ENCODE results near the gene NKG7.
"Not testable (repeated sequence)": the region's sequence is repeated elsewhere in the genome, so short reads cannot be mapped to it uniquely, and the experiment has no call there.

NKG7 gene

GRCh38 chr19:51372649-51373504 is at the start of gene NKG7:
TSS of gene NKG7 (minus strand) at chr19:51372654. CDS start at chr19:51372535, 119 bp downstream.
- DNase-seq: no peak

GRCh38 chr19:51422053-51422448 is 49.6 kb upstream of the NKG7 start:
- no peak for DNase-seq

- DNase-seq: no peak
Measured at GRCh38 chr19:51421229-51422052, 49.0 kb upstream of the NKG7 start.

DNA sequence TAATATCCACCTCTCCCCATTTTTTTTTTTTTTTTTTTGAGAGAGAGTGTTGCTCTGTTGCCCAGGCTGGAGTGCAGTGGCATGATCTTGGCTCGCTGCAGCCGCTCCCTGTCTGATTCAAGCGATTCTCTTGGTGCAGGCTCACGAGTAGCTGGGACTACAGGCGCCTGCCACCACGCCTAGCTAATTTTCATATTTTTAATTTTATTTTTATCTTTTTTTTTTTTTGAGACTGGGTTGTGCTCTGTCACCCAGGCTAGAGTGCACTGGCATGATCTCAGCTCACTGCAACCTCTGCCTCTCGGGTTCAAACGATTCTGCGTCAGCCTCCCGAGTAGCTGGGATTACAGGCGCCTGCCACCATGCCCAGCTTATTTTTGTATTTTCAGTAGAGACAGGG is 48.1 kb upstream of the NKG7 start:
- DNase-seq: not testable (repeated sequence)

DNA sequence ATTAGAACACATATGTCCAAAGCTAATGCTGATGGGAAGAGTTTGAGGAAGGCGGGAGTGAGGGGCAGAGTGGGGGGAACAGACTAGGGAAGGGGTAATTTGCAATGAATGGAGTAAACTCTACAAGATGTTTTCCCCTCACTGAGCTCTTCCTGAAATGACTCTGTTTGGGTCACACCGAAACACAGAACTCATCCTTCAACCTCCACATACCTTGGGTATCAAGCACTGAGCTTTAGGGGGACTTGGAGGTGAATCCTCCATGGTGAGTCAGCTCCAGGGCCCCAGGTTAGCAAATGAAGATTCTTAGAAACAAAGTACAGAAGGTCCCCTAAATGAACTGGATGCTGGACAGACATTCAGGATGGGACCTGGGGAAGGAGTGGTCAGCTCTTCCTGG is 46.3 kb upstream of the NKG7 start:
- no peak for DNase-seq

DNA sequence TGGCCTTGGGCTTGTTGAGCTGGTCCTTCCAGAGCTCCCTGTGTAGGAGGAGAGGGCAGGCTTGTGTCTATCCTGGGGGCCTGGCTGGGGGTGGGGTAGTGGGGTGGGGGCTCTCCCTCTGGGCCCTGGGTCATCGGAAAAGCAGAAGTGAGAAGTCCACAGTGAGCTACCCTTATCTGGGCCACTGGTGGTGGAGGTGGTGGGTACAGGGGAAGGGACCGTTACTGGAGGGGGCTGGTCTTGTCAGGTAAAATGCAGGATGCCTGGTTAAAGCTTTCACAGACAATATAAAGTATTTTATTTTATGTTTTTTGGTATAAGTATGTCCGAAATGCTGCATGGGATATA is 45.3 kb upstream of the NKG7 start:
- DNase-seq: no peak

DNA sequence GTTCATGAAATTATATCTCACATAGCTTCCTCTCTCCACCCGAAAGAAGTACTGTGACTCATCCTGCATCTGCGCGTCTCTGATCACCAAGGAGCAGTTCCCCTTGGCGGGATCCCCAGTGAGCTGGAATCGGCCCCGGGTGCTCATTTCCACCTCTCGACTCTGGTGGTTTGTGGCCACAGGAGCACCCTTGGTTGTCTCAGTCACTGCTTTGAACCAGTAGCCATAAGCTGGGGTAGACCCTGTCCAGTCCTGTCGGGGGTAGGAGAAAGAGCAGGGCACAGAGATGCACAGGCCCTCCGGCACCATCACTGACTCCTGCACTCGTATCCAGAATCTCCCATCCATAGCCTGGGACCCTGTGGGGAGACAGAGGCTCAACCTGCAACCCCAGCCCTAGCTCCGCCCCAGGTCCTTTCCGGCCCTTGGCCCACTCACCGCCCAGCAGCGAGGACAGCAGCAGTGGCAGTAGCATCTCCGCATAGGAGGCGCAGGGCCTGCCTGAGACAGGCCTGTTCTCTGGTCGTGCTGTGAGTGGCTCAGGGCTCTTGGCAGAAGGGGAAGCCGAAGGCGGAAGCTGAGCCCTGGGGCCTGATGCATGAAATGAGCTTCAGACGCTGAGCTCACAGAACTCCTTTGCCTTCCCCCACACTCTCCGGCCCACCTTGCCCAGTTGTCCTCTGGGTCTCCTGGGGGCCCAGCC is 44.8 kb upstream of the NKG7 start, which contains the start of gene SIGLEC10:
Gene SIGLEC10, minus strand, starts transcription at position 536 of the 703 bp plus-strand sequence. Its CDS starts 61 bp downstream, at position 475.
- DNase-seq: no peak

DNA sequence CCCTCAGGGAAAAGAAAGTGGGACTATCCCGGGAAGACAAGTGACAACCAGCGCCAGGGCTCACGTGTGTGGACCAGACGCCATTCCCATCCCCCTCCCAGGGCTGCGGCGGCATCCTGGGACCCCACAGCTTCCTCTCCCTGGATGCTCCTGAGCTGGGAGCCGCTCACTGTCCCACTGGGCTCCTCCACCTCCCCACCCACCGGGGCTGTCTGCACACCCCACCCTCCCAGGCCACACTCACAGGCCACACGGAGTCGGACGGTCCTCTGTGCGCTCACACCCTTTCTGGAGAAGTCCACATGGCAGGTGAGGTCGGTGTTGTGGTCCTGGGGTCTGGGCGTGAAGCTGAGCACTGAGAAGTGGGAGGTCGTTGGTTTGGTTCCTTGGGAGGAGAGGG is 44.0 kb upstream of the NKG7 start:
- DNase-seq: not testable (repeated sequence)

DNA sequence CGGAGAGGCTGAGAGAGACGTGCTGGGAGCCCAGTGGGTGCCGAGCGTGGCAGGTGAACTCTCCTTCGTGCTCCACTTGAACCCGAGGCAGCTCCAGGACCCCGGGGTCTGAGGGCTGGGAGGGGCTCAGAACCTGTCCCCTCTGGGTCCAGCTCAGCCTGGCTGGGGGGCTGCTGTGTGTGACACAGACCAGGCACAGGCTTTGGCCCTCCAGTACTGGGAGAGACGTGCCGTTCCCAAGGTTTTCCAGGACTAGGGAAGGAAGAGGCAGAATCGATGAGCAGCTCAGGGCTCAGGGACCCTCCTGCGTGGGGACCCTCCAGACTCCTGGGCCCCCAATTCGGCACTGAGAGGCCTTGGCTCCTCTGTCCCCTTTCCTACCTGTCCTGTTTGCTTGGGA is 42.7 kb upstream of the NKG7 start:
- no peak for DNase-seq

DNA sequence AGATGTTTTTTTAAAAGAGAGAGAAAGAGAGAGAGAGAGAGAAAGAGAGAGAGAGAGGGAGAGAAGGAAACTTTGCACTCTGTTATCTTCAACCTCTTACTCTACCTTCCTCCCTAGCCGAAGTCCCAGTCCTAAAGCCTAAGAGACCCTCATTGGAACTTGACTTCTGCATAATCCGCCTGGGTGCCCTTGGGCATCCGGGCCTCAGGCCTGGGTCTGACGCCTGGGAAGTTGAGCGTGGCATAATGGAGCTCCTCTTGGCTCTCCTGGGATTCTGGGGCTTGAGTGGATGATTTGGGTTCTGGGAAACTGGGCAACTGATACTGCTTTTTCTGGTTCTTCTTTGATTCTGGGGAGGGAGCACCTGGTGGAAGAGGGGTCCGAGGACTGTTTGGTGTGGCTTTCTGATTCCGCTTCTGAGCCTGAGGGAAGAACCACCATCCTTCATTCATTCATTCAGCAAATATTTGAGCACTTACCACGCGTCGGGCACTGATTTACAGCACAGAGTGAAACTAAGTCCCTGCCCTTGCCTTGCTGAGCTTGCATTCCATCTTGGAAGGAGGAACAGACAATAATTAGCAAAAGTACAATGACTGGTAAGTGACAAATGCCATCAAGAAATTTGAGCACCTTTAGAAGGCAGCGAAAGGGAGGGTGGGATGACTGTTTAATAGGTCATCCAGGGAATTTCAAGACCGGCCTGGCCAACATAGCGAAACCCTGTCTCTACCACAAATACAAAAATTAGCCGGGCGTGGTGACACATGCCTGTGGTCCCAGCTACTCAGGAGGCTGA is 38.7 kb upstream of the NKG7 start:
- DNase-seq: no peak

- DNase-seq: no peak
Measured at GRCh38 chr19:51407511-51408131, 35.2 kb upstream of the NKG7 start.

DNA sequence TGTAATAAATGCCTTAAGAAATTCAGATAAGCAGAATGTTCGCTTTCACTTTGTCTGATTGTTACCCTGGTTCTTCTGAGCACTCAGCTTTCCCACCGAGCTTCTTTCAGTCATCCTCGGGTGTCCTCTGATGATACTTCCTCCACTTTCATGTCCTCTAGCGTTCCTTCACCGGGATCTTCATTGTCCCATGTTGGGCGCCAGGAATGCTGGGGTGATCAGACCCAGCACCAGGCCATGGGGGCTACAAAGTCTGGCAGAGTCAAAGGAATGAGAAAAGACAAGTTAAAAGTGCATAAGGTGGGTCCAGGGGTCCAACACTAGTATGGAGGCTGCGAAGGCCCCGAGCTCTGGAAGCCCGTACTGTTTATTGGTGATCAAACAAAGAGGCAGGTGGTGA is 29.7 kb upstream of the NKG7 start:
- DNase-seq: no peak

- DNase-seq: not testable (repeated sequence)
Measured at GRCh38 chr19:51399936-51400335, 27.5 kb upstream of the NKG7 start.

GRCh38 chr19:51399231-51399630 is 26.8 kb upstream of the NKG7 start:
- DNase-seq: no peak

GRCh38 chr19:51398096-51398704 is 25.7 kb upstream of the NKG7 start:
- no peak for DNase-seq

- not testable (repeated sequence) for DNase-seq
Measured at GRCh38 chr19:51397453-51397852, 25.0 kb upstream of the NKG7 start.

DNA sequence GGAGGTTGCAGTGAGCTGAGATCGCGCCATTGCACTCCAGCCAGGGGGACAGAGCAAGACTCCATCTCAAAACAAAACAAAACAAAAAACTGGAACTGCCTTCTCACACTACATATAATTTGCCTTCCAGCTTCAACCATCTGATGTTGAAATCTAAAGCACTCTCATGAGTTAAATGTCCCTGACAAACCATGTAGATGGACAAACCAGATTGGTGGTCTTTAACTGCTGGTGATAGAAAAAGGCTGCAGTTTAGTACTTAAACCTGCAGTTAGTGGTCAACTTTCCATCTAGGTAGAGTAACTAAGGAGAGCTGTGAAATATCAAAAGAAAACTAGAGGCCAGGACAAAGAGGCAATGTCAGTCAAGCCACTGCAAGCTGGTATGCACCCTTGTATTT is 23.7 kb upstream of the NKG7 start:
- no peak for DNase-seq

- peak; percentile 73 for DNase-seq
Measured at GRCh38 chr19:51394050-51394836, 21.8 kb upstream of the NKG7 start.

DNA sequence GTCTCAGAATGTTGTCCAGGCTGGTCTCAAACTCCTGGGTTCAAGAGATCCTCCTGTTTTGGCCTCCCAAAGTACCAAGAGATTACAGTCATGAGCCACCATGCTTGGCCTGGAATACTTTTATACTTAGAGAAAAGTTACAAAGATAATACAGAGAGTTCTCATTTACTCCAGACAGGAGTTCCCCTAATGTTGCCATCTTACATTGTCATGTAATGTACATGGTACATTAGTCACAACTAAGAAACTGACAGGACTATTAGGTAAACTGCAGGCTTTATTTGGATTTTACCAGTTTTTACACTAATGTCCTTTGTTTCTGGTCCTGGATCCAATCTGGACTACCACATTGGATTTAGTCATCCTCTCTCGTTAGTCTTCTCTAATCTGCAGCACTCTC is 20.2 kb upstream of the NKG7 start:
- no peak for DNase-seq

GRCh38 chr19:51391073-51391611 is 18.7 kb upstream of the NKG7 start:
- DNase-seq: no peak

All from NCI-H2029 (cell line).